ENCODE data around the gene FTCD.

- TF ChIP-seq CTCF (IDR thresholded peaks at IDR 0.05) (no peak), POLR2A (IDR thresholded peaks at IDR 0.05) (no peak)
These were observed 27.1 kb downstream of the FTCD start for GRCh38 chr21:46128106-46128932.

Data from uterus (tissue), 2 donors.